Measurements from ENCODE around the gene KRTAP19-7.

The KRTAP19-7 gene, protein sequence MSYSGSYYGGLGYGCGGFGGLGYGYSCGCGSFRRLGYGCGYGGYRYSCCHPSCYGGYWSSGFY

DNA sequence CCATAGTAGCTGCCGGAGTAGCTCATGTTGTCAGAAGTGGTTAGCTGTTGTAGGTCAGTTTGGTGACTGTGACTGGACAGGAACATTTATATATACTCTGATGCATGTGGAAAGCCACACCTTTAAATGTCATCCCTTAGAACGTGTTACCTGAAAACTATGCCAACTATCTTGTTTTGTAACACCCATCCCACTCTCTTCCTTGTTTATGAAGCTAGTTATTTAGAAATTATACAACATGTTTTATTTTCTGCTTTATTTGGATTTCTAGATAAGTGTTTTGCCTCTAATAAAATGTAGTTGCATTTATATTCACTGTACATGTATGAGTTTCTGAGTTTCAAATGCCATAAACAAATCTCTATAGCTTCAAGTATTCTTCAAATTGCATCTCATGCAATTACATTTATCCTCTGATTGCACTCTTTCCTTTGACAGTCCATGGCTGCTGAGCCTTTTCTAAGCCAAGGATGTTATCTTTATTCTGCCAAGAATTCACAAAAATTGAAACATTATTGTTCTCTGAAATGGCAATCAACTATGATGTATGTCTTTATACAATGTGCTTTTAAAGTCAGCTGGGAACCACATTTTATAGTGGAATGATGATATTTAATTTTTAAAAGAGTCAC is at the start of gene KRTAP19-7:
Gene KRTAP19-7 (minus strand): TSS at position 51 of the 632 bp plus-strand sequence. CDS start 25 bp downstream, at position 26.
- DNase-seq (ENCODE audit: low read depth) = no peak

DNA sequence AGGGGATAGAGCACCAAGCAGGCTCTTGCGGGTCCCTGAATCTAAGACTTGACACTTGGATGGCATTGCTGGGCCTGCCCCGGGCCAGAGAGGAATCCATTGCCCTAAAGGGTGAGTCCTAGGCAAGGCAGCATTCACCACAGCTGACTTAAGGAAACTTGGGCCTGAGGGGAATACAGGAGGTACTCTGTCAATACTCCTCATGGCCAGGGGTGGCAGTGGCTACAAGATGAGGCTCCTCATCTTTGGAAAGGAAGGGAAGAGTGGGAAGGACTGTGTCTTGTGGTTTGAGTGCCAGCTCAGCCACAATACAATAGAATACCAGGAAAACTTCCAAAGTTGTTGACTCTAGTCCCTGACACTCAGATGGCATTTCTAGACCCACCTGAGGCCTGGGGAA is 44.9 kb upstream of the KRTAP19-7 start:
- no peak for DNase-seq (ENCODE audit: low read depth)

DNA sequence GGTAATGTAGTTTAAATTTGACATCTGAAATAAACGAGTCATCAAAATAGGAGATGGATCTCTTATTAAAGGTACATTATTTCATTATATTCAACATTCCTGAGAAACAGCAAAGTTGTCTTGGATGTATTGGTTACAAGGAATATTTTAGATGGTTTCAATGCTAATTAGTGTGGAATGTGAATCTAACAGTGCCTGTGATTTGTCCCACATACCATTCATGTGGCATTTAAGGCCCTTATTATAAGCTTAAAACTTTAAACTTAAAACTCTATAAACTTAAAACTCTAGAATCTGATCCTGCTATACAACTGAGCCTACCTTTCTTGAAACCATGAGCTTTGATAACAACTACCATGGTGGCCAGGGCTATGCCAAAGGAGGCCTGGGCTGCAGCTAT is 39.7 kb upstream of the KRTAP19-7 start, which contains the start of gene KRTAP22-1:
Gene KRTAP22-1 (plus strand): TSS at position 301 of the 400 bp plus-strand sequence.
- DNase-seq (ENCODE audit: low read depth) = no peak

DNA sequence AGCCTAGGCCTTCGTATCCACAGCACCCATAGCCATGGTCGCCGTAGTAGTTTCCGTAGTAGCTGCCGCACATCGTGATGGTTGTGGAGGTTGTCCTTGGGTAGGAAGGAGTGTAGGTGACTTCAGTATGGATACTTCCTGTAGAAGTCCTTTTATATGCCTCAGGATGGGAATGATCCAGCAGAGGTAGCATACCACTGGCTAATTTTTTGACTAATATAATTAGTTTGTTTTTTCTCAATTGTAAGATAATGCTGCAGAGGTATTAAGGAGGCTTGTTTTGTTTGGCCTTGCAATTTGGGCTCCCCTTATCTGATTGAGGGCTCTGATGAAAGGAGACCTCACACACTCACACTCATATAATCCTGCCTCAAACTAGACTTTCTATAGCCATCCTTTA is 37.7 kb upstream of the KRTAP19-7 start, which contains the start of gene KRTAP6-2:
Gene KRTAP6-2 (minus strand): TSS at position 101 of the 400 bp plus-strand sequence. CDS start 28 bp downstream, at position 73.
- no peak for DNase-seq (ENCODE audit: low read depth)

DNA sequence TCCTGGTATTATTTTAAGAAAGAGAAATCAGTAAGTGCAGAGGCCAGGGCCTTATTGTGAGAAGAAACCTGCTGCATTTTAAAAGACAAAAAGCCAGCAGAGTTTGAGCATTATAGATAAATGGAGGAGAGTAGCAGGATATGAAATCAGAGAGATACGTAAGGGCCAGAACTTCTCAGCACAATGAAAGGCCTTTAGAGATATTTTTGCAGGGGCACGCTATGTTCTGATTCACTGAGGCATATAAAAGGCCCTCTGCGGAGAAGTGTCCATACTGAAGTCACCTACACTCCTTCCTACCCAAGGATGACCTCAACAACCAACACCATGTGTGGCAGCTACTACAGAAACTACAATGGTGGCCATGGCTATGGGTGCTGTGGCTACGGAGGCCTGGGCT is 31.0 kb upstream of the KRTAP19-7 start, which contains the start of gene KRTAP6-3:
Gene KRTAP6-3 (plus strand): TSS at position 301 of the 400 bp plus-strand sequence. CDS start 6 bp downstream, at position 307.
- no peak for DNase-seq (ENCODE audit: low read depth)

DNA sequence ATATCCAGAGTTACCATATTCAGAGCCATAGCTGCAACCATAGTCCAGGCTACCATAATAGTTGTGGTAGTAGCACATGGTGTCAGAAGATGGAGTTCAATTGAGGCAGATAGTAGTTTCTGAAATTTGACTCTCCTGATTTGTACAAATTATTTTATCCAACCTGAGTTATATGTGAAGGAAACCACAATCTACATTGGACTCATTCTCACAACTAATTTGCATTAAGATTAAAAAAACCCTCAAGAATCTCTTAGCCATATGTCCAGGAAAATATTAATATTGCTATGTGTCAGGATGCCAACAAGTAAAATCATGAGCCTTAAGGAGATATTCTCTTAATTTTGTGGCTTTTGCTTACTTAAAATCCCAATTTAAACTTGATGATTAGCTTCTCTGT is 29.2 kb upstream of the KRTAP19-7 start, which contains the start of gene KRTAP22-2:
Gene KRTAP22-2 (minus strand): TSS at position 101 of the 400 bp plus-strand sequence.
- no peak for DNase-seq (ENCODE audit: low read depth)

DNA sequence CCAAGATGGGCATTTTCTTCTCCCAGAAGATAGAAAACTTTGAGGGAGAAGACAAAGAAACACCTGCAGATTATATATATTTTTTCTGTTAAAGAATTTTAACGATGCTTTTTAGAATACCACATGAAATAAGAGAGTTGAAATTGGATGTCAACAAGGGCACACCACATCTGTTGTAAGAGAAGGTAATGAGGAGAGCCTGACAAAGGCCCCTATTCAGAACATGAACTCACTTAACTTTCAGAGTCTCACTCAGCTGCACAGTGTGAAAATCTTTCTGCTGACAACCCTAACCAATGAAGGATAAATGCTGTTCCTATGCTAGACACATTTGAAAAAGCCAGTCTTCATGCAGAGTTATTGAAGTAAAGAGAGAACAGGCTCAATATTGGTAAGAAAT is 21.8 kb upstream of the KRTAP19-7 start:
- no peak for DNase-seq (ENCODE audit: low read depth)

DNA sequence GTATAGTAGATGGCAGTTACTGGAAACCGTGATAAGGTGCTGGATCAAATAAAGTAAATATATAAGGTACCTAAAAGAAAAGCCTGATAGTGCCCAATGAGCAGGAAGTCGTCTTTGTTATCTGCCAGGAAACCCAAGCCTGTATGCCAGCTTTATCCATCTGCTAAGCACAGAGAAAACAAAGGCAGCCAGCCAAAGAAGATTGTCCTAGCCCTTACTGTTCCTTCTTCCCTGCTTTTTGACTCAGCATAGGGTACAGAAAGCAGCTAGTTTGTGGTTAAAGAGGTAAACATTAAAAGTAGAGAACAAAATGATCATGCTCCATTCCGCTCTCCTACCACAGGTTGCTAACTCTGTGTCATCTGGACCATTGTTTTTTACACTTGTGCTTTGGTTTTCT is 19.0 kb upstream of the KRTAP19-7 start:
- no peak for DNase-seq (ENCODE audit: low read depth)

DNA sequence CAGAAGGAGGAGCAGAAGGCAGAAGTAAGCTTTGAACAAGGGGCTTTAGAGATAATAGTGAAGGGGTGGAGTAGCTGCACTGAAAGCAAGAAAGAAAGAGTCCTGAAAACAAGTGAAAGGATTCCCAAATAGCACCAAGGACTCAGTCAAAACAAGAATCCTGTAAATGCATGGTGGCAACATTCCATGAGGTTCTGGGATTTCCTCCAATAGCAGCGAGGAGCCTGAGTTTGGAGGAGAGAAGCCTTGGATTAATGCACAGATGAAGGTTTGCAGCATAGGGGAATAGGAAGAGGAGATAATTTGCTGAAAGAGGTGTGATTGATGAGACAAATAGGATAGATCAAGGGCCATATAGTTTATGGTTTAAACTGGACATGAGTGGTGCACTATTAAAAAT is 18.2 kb upstream of the KRTAP19-7 start:
- no peak for DNase-seq (ENCODE audit: low read depth)

DNA sequence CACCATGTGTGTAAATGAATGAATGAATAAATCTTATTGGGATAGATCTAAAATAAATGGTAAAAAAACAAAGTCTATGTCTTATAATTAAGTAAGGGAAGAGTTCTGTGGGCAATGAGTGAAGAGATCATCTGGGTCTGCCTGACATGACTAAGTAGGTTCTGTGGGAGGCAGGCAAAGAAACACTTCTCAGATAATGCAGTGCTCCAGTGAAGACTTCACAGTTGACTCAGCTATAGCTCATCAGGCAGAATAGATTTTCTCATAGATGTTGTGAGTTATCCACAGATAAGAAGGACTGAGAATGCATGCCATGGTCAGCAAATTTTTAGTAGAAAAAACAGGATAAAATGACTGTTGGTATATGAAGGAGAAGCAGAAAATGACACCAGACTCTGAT is 16.7 kb upstream of the KRTAP19-7 start:
- DNase-seq (ENCODE audit: low read depth) = no peak

DNA sequence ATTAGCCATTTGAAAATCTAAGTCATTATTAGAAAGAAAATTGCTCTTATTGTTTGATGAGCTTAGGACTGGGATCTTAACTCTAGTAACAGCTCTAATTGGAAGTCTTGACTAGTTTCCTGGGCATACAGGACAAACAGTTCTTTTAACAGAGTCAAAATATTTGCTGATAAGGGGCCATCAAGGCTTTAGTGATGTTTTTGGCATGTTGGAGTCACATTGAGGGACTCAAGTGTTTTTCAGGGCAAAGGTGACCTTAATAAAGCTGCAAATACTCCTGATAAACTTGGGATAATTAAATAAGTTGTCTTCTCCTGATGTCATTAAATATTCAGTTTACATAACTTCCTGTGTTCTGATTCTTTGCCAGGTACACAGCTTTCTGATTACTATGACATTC is 6.5 kb upstream of the KRTAP19-7 start:
- no peak for DNase-seq (ENCODE audit: low read depth)

DNA sequence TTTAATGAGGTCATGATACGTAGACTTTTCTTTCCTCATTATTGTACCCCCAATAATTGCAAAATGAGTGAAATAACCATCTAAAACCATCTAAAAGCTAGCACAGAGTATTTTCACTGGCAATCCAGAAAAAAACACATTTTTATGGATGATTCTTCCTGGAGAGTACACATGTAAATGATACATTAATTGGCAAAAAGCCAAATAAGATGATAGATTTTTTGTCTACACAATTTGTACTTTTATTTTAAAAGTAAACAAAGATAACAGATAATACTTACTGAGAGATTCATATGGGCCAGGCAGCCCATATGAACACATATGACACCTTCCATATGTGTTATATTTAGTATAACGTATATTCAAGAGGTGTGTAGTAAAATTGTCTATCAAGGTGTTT is 2.5 kb upstream of the KRTAP19-7 start:
- DNase-seq (ENCODE audit: low read depth) = no peak

DNA sequence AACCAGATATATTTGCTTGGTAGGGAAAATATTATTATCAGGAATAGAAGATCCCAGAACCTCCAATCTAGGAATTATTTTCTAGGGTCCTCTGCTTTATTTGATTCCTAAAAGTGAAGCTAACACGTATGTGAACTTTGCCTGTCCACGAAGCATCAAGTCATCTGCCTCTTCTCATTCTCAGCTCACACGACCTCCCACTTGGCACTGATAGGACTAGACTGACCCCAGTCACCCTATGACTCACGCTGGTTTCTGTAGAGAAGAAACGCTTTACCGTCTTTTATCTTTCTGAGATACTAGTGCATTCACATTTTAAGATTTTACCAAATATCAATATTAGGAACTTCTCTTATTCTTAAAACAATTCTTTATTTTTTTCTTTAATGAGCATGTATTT is 2.0 kb upstream of the KRTAP19-7 start:
- no peak for DNase-seq (ENCODE audit: low read depth)

DNA sequence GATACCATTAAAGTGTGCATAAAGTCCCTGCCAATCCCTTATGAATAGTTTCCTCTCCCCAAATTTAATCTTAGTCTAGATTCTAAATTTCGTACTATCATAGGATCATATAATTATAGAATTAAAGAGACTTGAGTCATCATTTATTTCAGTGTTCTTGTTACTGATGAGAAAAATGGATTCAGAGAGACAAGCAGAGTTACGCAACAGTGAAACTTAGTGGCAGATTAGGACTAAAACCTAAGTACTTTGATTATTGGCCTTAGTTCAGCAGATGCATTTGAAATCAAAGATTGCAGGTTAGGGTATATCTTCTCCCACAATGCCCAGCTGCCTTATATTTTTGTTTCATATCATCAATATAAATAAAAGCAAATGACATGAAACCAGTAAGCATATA is 843 bp upstream of the KRTAP19-7 start:
- no peak for DNase-seq (ENCODE audit: low read depth)

DNA sequence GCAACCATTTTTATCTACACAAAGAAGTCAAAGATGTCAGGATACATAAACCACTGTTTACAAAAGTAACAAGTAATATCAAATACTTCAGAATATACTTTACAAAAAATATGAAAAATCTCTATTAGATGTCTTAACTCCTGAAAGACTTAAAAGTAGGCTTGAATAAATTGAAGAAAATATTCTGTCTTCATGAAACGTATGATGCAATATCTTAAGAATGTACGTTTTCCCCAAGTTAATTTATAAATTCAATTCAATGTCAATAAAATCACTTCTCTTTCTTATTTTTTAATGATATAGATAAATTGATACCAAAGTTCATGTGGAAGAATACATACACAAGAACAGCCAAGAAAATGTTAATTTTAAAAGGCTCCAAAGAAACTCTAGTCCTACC is 6.0 kb downstream of the KRTAP19-7 start:
- DNase-seq (ENCODE audit: low read depth) = no peak

DNA sequence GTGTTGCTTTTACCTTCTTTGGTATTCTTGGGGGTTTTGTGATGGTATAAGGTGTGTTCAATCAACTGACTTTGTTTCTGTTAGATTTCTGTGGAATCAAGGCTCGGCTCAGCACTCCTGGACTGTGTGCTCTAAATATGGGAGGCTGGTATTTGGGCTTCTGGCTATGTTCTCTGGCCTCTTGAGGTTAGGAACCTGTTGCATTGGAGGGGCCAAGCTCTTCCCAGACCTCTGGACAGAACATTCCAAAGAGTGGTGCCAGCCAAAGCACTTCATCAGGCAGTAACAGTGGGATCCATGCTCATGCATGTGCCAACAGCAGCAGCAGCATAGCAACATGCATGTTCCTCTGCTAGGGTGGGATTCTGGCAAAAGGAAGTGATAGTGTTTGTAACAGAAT is 8.3 kb downstream of the KRTAP19-7 start:
- DNase-seq (ENCODE audit: low read depth) = no peak

DNA sequence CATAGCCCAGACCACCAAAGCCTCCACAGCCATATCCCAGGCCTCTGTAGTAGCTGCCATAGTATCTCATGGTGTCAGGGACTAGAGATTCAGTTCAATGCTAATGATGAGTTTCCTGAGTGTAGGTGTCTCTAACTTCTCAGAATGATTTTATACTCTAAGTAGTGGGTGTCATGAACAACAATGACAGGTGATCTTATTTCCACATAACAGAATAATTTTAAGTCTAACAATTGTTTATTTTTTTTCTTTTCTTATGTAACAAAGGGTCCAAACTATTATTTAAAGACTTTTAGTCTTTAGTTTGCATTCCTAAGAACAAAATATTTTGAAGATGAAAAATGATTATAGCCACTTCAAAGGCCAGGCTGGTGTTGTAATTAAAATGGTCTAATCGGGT is 19.4 kb downstream of the KRTAP19-7 start, which contains the start of gene KRTAP19-6:
Gene KRTAP19-6 (minus strand): TSS at position 101 of the 400 bp plus-strand sequence. CDS start 31 bp downstream, at position 70.
- DNase-seq (ENCODE audit: low read depth) = no peak

DNA sequence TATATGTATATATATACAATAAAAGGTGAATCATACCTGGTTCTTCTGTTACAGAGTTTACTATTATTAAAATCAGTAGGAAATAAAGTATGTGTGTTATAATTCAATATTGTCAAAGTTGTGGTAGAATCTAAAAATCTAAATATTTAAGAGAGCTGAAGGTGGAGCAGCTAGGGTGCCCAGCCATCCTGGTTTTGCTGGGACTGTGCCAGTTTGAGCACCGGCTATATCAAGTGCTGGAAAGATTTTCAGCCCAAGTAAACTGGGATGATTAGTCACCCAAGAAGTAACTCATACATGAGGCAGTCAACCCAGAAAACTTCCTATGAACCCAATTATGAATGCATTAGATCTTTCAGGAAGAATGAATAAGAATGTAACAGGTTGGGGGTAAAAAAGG is 42.2 kb downstream of the KRTAP19-7 start:
- no peak for DNase-seq (ENCODE audit: low read depth)

DNA sequence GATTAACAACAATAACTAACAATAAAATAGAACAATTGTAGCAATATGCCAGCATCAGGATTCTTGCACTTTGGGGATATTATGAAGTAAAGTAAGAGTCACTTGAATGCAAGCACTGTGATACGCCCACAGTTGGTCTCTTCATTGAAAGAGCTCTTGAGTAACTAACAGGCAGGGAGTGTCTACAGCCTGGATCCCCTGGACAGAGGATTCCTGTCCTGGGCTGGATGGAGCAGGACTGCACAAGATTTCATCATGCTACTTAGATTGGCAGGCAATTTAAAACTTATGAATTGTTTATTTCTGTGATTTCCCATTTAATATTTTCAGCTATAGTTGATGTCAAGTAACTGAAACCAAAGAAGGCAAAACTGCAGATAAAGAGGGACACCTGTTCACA is 45.4 kb downstream of the KRTAP19-7 start:
- DNase-seq (ENCODE audit: low read depth) = no peak
